ENCODE measurements around the gene RBX1.
A peak's percentile ranks its signal among the peaks of the same experiment; 100 is the strongest.

DNA sequence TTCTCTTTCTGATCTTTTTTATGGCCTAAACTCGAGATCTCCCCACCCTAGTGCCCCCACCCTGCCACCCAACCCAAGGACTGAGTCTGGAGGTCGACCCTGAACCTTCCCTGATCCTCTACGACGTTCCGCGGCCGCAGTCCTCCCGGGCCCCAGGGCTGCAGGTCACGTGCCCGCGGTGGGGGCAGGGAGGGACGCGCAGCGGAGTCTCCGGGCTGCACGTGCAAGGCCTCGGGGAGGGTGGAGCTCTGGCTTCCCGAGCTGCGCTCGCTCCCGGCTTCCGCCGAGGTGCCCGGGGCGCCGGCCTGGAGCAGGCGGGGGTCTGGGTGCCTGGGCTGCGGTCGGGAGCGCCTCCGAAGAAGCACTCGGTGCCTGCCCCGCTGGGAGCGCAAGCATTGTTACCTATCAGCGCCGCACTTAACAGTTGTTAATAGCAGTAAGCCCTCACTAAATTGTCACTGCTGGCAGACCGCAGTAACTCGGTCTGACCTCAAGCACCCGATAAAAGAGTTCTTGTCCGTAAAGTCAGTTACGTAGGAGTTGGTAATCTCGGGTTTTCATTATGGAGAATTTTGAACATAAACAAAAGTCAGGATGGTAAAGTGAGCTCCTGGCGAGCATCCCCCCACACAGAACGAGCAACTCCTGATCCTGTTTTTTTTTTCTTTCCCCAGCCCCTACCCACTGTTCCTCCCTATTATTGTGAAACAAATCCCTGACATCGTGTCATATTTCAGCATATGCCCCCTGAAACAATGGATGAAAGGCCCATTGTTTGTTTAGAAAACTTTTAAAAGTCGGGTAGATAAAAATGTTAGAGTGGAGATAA is 71.5 kb downstream of the RBX1 start:
- TF ChIP-seq EP300 (IDR thresholded peaks at IDR 0.05) (no peak), POLR2A (IDR thresholded peaks at IDR 0.05) (peak in 1 of 2 donors; percentile 75), POLR2AphosphoS5 (IDR thresholded peaks at IDR 0.05) (peak; percentile 90 to 98 (median 98))
- TF ChIP-seq, protein P1, sequence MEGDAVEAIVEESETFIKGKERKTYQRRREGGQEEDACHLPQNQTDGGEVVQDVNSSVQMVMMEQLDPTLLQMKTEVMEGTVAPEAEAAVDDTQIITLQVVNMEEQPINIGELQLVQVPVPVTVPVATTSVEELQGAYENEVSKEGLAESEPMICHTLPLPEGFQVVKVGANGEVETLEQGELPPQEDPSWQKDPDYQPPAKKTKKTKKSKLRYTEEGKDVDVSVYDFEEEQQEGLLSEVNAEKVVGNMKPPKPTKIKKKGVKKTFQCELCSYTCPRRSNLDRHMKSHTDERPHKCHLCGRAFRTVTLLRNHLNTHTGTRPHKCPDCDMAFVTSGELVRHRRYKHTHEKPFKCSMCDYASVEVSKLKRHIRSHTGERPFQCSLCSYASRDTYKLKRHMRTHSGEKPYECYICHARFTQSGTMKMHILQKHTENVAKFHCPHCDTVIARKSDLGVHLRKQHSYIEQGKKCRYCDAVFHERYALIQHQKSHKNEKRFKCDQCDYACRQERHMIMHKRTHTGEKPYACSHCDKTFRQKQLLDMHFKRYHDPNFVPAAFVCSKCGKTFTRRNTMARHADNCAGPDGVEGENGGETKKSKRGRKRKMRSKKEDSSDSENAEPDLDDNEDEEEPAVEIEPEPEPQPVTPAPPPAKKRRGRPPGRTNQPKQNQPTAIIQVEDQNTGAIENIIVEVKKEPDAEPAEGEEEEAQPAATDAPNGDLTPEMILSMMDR (IDR thresholded peaks at IDR 0.05), result no peak

All from suprapubic skin (tissue), 4 donors.